GM04503 (cell line): Measurements from ENCODE around the gene SREBF2.

Experiments used
- DNase-seq: peaks from one replicate; pipeline ENCODE4 v3.0.0-alpha.2; 2012; ENCODE audit warnings: low read depth

SREBF2 gene

GRCh38 chr22:41922328-41922727 is 89.4 kb downstream of the SREBF2 start:
- DNase-seq, result no peak

GRCh38 chr22:41922940-41923594 is 90.2 kb downstream of the SREBF2 start:
- no peak for DNase-seq

GRCh38 chr22:41923595-41924276 is 90.8 kb downstream of the SREBF2 start:
- no peak for DNase-seq

GRCh38 chr22:41925783-41926460 is 93.0 kb downstream of the SREBF2 start:
- DNase-seq, result no peak

- no peak for DNase-seq
Measured at GRCh38 chr22:41927813-41928212, 94.9 kb downstream of the SREBF2 start.

GRCh38 chr22:41928593-41929417 is 95.9 kb downstream of the SREBF2 start:
- no peak for DNase-seq

- DNase-seq, result no peak
Measured at GRCh38 chr22:41929418-41929810, 96.5 kb downstream of the SREBF2 start.

- no peak for DNase-seq
Measured at GRCh38 chr22:41931701-41932269, 98.9 kb downstream of the SREBF2 start.

- no peak for DNase-seq
Measured at GRCh38 chr22:41932353-41932752, 99.4 kb downstream of the SREBF2 start.

- DNase-seq, result no peak
Measured at GRCh38 chr22:41933411-41934177, 100.7 kb downstream of the SREBF2 start.

- DNase-seq, result no peak
Measured at GRCh38 chr22:41934284-41935014, 101.5 kb downstream of the SREBF2 start.

- DNase-seq, result no peak
Measured at GRCh38 chr22:41935015-41935351, 102.1 kb downstream of the SREBF2 start.

- no peak for DNase-seq
Measured at GRCh38 chr22:41935509-41935908, 102.6 kb downstream of the SREBF2 start.

GRCh38 chr22:41936894-41937169 is 103.9 kb downstream of the SREBF2 start:
- no peak for DNase-seq

GRCh38 chr22:41939981-41940831 is 107.3 kb downstream of the SREBF2 start:
- no peak for DNase-seq

GRCh38 chr22:41940832-41941765 is 108.2 kb downstream of the SREBF2 start:
- peak; percentile 85 for DNase-seq

- no peak for DNase-seq
Measured at GRCh38 chr22:41943661-41944209, 110.8 kb downstream of the SREBF2 start.

- peak; percentile 47 for DNase-seq
Measured at GRCh38 chr22:41946629-41947423, 113.9 kb downstream of the SREBF2 start, which contains the start of gene CENPM. Gene CENPM (minus strand): TSS chr22:41947152. CDS start chr22:41947076, 76 bp downstream.
